A673 (cell line): ENCODE measurements around the gene GRK4.

Source experiments
- CTCF ChIP-seq: fragments of 300-800, 200-600 bp; sonication (generic); conservative IDR thresholded peaks from 2 replicates; pipeline ENCODE4 v1.5.1; 2017; ENCODE audit warnings: low read depth, mild to moderate bottlenecking, antibody characterized with exemption, low read length, moderate library complexity, mixed read lengths
- EZH2 ChIP-seq: fragments of 200-600 bp; sonication (generic); IDR thresholded peaks from 2 replicates; pipeline ENCODE4 v1.6.1; 2017; ENCODE audit warnings: borderline replicate concordance, low read depth, mild to moderate bottlenecking, mixed read lengths, antibody characterized with exemption, low read length; ENCODE audit not compliant: poor library complexity, severe bottlenecking

GRCh38 chr4:2942037-2942531 is 21.3 kb upstream of the GRK4 start:
- TF ChIP-seq CTCF, result no peak
- no peak for TF ChIP-seq EZH2
